Epithelial cell of esophagus (primary cell): ENCODE results near the gene CASZ1.
A peak's percentile ranks its signal among the peaks of the same experiment; 100 is the strongest.

Experiments
- DNase-seq: peaks from one replicate; pipeline ENCODE4 v3.0.0; 2010; ENCODE audit warnings: low read depth
- H3K4me3 ChIP-seq: 2 replicates; pipeline ENCODE4 v1.5.1; 2011; ENCODE audit warnings: mild to moderate bottlenecking, low read length, control low read depth
- TF ChIP-seq, protein P1 (sequence below): IDR thresholded peaks from 2 replicates; pipeline ENCODE4 v1.5.1; 2011; ENCODE audit warnings: low read depth, mild to moderate bottlenecking, low read length, control low read depth, inconsistent platforms; ENCODE audit not compliant: insufficient read depth; ENCODE audit errors: missing control alignments

CASZ1 gene

DNA sequence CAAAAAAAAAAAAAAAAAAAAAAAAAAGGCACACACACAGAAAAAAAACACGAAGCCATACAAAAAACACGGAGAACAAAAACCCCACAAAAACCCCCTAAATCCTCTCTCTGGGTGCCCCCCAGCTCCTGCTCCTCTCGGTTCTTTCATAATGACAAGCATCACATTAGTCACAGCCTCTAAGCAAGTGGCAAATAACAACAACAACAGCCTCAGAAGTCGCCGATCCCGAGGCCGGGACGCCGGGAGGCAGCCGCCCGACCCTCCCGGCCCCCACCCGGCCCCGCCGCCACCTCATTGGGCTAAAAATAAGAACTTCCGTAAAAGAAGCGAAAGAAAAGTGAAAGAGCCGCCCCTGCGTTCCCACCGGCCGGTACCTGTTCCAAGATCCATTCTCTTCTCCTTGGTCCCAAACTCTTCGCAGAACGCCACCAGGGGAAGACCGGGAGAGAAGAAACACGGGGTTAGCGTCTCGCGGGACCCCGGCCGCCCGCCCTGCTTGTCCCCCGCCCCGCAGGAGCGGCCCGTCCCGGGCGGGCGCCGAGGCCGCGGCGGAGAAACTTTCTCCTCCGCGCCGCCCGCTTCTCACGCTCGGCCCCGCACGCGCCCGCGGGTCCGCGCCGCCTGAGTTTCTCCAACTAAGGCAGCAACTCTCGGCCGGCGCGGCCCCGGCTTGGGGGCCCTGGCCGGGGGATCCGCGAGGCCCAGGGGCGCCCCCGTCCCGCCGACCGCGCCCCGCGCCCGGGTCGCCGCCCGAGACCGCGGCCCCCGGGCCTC, 102.8 kb downstream of the CASZ1 start:
- DNase-seq, result peak; percentile 24
- TF ChIP-seq, protein P1, sequence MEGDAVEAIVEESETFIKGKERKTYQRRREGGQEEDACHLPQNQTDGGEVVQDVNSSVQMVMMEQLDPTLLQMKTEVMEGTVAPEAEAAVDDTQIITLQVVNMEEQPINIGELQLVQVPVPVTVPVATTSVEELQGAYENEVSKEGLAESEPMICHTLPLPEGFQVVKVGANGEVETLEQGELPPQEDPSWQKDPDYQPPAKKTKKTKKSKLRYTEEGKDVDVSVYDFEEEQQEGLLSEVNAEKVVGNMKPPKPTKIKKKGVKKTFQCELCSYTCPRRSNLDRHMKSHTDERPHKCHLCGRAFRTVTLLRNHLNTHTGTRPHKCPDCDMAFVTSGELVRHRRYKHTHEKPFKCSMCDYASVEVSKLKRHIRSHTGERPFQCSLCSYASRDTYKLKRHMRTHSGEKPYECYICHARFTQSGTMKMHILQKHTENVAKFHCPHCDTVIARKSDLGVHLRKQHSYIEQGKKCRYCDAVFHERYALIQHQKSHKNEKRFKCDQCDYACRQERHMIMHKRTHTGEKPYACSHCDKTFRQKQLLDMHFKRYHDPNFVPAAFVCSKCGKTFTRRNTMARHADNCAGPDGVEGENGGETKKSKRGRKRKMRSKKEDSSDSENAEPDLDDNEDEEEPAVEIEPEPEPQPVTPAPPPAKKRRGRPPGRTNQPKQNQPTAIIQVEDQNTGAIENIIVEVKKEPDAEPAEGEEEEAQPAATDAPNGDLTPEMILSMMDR, result peak; percentile 8

DNA sequence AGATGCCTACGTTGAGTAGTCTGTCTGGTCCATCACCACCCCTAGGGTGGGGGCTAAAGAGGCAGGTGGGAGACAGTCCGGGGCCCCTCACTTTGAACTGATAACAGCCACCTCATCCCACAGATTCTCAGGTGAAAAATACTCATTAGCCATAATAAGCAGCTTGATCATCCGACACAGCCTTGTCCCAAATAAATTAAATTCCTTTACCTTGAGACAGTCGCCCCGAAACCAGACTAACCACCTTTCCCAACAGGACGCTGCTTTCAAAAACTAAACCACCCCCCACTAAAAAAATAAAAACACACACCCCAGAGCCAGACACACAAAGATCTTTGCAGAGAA, 103.3 kb downstream of the CASZ1 start:
- H3K4me3 ChIP-seq, result peak overlapping the region; percentile 53
- TF ChIP-seq, protein P1, result no peak

More for the DNA sequence above, 102.8 kb downstream of the CASZ1 start:
- peak overlapping the region; percentile 53 for H3K4me3 ChIP-seq

DNA sequence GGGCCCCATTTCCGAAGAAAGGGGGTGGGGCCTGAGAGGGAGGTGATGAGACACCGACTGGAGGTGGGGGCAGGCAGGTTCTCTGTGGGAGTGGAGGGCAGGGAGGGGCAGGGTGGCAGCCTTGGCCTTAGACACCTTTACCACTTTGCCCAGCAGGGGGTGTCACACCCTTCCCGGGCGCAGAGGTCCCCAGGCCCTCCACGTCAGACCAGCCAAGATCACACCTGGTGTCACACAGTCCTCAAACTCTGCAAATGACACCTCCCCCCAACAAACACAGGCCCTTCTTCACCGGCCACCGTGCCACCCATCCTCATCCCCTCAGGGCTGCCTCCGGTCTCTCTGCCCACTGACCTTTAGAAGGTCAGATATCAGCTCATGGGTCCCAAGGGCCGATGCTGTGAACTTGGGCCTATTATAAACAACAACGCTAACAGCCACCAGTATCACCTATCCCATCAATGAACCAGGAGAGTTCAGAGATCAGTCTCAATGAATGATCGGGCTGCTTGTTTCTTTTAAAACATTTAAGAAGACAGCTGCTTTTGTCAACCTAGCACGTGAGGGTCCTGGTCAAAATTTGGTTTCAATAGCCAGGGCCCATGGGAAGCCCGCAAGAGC, 103.9 kb downstream of the CASZ1 start:
- H3K4me3 ChIP-seq, result peak overlapping the region; percentile 53
- TF ChIP-seq, protein P1, result peak; percentile 46
- peak; percentile 58 for DNase-seq

More for the DNA sequence above, 103.3 kb downstream of the CASZ1 start:
- DNase-seq, result peak; percentile 62

DNA sequence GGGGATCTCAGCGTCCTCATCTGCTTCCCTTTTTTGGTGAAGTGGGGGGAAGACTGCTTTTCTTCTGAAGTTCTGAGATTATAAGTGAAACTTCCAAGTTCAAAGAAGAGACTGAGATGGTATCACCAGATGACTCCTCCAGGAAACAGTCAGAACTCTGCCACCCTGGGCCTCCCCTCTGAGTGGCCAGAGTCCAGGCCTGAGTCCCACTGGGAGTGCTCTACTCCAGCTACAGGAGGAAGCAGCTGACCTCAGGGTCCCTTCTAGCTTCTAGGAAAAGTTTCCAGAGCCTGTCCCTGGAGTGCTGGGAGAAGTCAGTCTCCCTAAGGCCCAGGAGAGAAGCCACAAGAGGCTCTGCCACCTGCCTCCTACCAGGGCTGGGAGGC, 104.7 kb downstream of the CASZ1 start:
- TF ChIP-seq, protein P1, result no peak
- no peak overlapping the region for H3K4me3 ChIP-seq
- no peak for DNase-seq

DNA sequence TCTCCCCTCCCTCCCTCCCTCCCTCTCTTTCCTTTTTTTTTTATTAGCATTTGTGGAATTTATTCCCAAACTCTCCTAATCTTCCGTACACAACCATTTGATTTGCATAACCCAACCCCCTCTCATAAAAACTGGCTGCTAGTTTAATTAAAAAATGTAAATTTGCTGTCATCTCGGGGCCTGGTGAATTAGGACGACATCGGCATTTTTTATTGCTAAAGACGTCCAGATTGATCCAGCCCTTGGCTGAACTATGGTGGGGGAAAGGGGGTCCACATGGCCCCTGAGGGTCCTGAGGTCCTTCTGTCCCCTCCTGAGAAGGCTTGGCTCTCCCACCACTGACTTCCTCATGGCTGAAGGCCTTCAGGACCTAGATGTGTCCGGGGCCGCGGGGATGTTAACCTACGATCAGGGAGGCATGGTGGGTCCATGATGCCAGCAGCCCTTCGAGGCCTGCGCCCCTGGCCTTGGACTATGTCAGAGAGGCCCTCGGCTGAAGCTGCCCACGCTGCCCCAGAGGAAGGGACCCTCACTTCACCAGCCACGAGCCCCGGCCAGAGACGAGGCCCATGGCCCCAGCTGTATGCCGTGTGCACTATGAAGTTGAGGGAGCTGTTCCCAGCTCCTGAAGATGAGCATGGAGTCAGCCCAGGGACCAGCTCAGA, 105.2 kb downstream of the CASZ1 start:
- H3K4me3 ChIP-seq, result no peak overlapping the region
- TF ChIP-seq, protein P1, result no peak
- DNase-seq, result no peak

DNA sequence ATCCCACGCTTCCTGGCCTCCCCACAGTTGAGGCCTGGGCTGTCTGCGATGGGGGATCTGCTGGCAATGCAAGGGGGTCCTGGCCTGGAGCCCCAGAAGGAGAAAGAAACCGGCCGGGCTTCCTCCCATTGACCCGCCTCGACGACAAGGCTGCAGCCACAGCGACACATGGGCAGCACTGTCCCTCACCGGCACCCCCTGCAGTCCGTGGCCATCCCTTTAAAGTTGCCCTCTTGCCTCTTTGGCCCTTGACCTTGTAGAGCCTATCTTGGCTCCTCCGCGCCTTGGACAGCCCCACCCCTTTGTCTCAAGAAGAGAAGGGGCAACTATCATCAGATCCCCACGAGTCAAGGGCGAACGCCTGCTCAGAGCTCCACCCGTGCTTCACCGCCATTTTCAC, 106.0 kb downstream of the CASZ1 start:
- no peak for DNase-seq
- no peak overlapping the region for H3K4me3 ChIP-seq
- TF ChIP-seq, protein P1, result no peak
